Medulla oblongata (tissue), 1 donor: Measurements from ENCODE around the gene UNK.
"Not testable (repeated sequence)": the region's sequence is repeated elsewhere in the genome, so short reads cannot be mapped to it uniquely, and the experiment has no call there.

Experiments used
- DNase-seq: peaks from one replicate; pipeline ENCODE4 v3.0.0-alpha.2; 2015; ENCODE audit errors: extremely low spot score

UNK gene

GRCh38 chr17:75799402-75799801 is 14.8 kb downstream of the UNK start:
- no peak for DNase-seq

- DNase-seq = no peak
Observed at GRCh38 chr17:75803883-75804282, 19.3 kb downstream of the UNK start.

GRCh38 chr17:75806822-75807500 is 22.4 kb downstream of the UNK start:
- no peak for DNase-seq

- no peak for DNase-seq
Observed at GRCh38 chr17:75807861-75808260, 23.3 kb downstream of the UNK start.

- DNase-seq = no peak
Observed at GRCh38 chr17:75808549-75808904, 23.9 kb downstream of the UNK start.

- DNase-seq = no peak
Observed at GRCh38 chr17:75808905-75809621, 24.5 kb downstream of the UNK start.

- no peak for DNase-seq
Observed at GRCh38 chr17:75809631-75810111, 25.1 kb downstream of the UNK start.

- no peak for DNase-seq
Observed at GRCh38 chr17:75810216-75810615, 25.6 kb downstream of the UNK start.

- DNase-seq = not testable (repeated sequence)
Observed at GRCh38 chr17:75810756-75811155, 26.1 kb downstream of the UNK start.

- DNase-seq = no peak
Observed at GRCh38 chr17:75811174-75811573, 26.6 kb downstream of the UNK start.

- DNase-seq = no peak
Observed at GRCh38 chr17:75812096-75813013, 27.7 kb downstream of the UNK start.

- no peak for DNase-seq
Observed at GRCh38 chr17:75813081-75814020, 28.7 kb downstream of the UNK start.

- no peak for DNase-seq
Observed at GRCh38 chr17:75814021-75814395, 29.4 kb downstream of the UNK start.

GRCh38 chr17:75814900-75815373 is 30.3 kb downstream of the UNK start:
- no peak for DNase-seq

GRCh38 chr17:75815399-75815798 is 30.8 kb downstream of the UNK start:
- DNase-seq = no peak

GRCh38 chr17:75816693-75817092 is 32.1 kb downstream of the UNK start:
- DNase-seq = no peak

- DNase-seq = no peak
Observed at GRCh38 chr17:75817571-75817970, 33.0 kb downstream of the UNK start.

- DNase-seq = no peak
Observed at GRCh38 chr17:75818326-75818885, 33.8 kb downstream of the UNK start.

- DNase-seq = no peak
Observed at GRCh38 chr17:75819116-75819515, 34.5 kb downstream of the UNK start.

- no peak for DNase-seq
Observed at GRCh38 chr17:75819678-75820077, 35.1 kb downstream of the UNK start.
